Stimulated activated CD8-positive, alpha-beta memory T cell treated with anti-CD3 and anti-CD28 coated beads, Interleukin-7, amount 100 ng/mL, for 48 hours (primary cell): ENCODE results near the gene CD248.
"Not testable (repeated sequence)": the region's sequence is repeated elsewhere in the genome, so short reads cannot be mapped to it uniquely, and the experiment has no call there.

Experiments used
- DNase-seq, 2 donors: peaks; one replicate each; pipeline ENCODE4 v3.0.0-alpha.2; 2020; ENCODE audit warnings: low read depth in 1 of 2; ENCODE audit errors: extremely low read depth in 1 of 2

Gene CD248

DNA sequence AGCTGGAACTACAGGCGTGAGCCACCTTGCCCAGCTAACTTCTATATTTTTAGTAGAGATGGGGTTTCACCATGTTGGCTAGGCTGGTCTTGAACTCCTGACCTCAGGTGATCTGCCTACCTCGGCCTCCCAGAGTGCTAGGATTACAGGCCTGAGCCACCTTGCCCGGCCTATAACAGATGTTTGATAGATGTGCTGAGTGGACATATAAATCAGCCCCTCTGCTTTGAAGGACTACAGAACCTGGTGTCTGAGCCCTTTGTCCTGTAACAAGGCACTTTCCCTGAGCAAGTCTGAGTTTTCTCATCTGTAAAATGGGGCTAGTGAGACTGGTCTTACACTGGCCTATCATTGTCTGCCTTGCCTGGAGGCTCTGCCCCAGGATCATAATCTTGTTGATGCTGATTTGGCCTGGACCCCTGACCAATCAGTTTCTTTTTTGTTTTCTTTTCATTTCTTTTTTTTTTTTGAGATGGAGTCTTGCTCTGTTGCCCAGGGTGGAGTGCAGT lies 12.4 kb upstream of the CD248 start:
- DNase-seq, result no peak

GRCh38 chr11:66328302-66329144 lies 11.7 kb upstream of the CD248 start:
- peak; percentile 64 to 70 for DNase-seq

- no peak for DNase-seq
Observed at GRCh38 chr11:66328031-66328301, 11.1 kb upstream of the CD248 start.

GRCh38 chr11:66327171-66328030 lies 10.6 kb upstream of the CD248 start:
- DNase-seq, result no peak

DNA sequence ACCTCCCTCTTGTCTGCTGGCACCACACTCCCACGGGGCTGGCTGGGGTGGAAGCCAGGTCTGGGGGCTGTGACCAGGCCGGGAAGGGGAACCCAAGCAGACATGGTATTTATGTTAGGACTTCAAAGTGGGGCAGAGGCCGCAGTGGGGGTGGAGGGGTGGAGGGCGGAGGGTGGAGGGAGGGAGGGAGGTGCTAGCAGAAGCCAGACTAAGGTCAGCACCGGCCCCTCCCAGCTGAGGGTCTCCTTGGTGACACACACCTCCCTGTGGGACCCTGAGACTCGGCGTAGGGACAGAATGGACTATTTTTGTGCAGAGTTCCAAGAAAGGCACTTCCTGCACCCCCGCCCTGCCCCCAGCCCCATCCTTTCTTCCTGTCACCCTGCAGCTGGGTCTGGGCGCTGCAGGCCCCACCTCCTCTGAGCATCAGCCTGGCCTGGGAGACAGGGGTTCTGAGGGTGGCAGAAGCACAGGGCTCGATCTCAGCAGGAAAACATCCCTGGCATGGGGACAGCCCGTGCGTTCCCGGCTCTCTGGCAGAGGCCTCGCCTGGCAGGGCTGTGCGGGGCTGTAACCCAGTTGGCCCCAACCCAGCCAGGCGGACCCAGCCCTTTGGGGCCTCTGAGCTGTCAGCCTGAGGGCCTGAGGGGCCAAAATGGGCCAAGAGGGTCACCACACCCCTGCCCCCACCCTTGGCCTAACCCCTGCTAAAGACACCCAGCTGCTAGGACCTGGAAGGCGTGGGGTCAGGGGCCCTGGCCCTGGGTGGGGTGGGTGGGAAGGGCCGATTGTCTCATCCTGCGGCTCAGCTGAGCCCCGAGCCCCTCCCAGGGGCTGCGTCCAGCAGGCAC lies 9.6 kb upstream of the CD248 start:
- DNase-seq, result no peak

DNA sequence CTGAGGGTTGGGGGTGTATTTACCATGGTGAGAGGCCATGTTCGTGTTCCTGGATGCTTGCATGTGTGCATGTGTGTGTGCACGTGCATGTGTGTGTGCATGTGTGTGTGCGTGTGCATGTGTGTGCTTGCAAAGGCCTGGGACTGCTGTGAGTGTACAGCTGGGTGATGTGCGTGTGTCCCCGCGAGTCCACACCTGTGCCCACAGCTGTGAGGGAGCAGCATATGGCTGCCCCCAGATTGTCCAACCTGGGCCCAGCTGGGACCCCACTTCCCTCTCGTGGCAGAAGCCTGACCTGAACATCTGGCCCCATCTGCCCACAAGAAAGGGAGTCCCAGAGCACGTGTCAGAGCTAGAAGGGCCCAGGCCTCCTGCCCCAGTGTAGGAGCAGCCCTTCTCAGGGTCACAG lies 8.4 kb upstream of the CD248 start:
- DNase-seq, result no peak

- no peak for DNase-seq
Observed at GRCh38 chr11:66324664-66325063, 7.8 kb upstream of the CD248 start.

DNA sequence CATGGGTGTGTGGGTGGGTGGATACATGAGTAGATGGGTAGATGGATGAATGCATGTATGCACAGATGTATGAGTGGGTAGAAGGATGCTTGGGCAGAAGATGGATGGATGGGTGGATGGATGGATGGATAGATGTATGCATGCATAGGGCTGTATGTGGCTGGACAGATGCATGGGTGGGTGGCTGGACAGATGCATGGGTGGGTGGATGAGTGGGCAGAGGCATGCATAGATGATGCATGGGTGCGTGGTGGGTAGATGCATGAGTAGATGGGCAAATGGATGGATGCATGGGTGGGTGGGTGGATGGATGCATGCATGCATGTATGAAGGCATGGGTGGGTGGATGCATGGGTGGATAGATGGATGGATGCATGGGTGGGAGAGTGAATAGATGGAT lies 6.8 kb upstream of the CD248 start:
- no peak for DNase-seq

DNA sequence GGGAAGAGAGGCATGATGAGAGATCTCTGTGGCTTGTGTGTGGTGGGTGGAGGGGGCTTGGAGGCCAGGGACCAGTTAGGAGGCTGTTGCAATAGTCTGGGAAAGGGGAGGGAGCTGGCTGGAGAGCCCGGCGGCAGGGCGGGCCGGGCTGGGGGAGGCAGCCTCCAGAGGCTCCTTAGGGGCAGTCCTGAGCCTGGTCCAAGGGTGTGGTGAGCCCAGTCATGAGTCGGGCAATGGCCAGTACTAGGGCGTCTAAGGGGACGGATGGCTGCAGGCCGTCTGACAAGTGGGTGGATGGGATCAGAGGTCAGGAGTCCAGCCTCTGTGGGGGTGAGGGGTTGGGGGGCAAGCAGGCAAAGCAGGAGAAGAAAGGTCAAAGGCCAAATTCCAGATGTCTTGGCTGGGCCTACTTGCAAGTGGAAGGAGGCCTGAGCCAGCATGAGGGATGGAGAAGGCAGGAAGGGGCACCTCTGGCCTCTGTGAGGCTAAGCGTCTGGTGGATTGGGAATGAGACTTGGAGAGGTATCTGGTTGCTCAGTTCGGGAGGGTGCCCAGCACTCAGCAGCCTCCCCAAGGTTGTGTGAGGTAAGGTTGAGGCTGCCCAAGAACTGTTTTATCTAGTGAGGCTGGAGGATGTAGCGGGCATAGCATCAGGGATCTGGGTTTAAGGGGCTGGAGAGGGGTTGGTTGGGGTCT lies 6.0 kb upstream of the CD248 start:
- no peak for DNase-seq

DNA sequence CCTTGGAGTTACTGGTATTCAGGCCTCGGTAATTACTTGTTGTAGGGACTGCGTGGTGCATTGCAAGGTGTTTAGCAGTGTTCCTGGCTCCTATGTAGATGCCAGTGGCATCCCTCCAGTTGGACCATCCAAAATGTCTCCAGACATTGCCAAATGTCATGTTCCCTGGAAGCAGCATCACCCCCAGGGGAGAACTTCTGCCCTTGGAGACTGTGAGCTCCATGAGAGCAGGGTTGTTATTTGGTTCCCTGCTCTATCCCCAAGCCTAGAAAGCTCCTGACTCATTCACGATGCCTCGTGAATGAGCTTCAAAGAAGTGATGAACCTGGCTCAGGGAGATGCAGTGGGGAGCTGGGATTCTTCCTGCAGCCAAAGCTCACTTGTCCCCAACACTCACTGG lies 4.8 kb upstream of the CD248 start:
- no peak for DNase-seq

DNA sequence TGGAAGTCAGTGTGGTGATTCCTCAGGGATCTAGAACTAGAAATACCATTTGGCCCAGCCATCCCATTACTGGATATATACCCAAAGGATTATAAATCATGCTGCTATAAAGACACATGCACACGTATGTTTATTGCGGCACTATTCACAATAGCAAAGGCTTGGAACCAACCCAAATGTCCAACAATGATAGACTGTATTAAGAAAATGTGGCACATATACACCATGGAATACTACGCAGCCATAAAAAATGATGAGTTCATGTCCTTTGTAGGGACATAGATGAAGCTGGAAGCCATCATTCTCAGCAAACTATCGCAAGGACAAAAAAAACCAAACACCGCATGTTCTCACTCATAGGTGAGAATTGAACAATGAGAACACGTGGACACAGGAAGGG lies 3.9 kb upstream of the CD248 start:
- not testable (repeated sequence) for DNase-seq

DNA sequence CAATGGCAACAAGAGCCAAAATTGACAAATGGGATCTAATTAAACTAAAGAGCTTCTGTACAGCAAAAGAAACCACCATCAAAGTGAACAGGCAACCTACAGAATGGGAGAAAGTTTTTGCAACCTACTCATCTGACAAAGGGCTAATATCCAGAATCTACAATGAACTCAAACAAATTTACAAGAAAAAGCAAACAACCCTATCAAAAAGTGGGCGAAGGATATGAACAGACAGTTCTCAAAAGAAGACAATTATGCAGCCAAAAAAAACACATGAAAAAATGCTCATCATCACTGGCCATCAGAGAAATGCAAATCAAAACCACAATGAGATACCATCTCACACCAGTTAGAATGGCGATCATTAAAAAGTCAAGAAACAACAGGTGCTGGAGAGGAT lies 3.4 kb upstream of the CD248 start:
- DNase-seq, result not testable (repeated sequence)

GRCh38 chr11:66318600-66318970 lies 1.7 kb upstream of the CD248 start:
- DNase-seq, result no peak

GRCh38 chr11:66317723-66318599 lies 1.1 kb upstream of the CD248 start:
- peak in 1 of 2 donors; percentile 69 for DNase-seq

- DNase-seq, result no peak
Observed at GRCh38 chr11:66317322-66317722, 478 bp upstream of the CD248 start.

DNA sequence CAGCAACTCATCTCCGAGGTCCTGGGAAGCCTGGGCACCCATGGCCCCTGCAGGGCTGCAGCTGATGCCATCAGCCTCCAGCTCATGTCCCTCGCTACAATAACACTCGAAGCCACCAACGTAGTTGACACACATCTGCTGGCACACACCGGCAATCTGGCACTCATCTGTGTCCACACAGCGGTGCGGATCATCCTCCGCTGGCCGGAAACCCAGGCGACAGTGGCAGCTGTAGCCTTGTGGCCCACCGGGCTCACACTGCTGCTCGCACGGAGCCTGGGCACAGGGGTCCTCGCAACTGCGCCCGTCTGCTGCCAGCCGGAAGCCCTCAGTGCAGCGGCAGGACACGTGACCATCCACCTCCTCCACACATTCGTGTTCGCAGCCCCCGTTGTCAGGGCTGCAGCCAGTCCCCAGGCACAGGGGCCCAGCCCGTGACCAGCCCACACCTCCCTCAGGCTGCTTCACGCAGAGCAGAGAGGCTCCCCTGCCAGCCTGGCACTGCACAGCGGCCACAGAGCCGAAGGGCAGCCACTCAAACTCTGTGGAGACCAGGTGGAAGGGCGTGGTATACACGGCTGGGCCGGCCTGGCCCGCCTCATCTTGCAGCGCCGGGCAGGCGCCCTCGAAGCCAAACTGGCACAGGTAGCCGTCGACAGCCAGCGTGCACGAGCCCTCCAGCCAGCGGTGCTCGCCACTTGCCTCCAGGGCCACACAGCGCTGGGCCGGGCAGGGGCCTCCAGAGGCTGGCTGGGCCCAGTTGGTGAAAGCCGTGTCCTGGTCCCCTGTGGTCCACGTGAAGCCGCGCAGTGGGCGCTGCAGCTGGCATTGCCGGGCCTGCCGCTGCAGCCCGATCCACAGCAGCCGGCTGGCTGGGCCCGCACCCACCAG lies 678 bp downstream of the CD248 start:
- DNase-seq, result no peak

DNA sequence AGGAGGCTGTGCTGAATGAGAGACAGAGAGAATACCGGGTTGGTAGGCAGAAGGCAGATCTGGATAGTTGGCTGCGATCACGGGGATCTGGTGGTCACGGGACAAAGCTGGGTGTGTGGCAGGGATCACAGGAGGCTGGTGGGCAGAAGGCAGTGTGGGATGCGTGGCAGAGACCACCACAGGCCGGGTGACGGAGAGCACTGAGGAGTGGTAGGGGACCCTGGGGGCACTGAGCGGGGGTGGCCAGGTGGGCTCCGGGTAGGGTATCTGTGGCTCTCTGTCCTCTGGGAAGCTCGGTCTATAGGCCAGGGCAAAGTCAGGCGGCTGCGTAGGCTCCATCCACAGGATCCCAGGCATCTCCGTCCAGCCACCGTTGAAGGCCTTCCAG lies 1.4 kb downstream of the CD248 start:
- no peak for DNase-seq

GRCh38 chr11:66314561-66315497 lies 2.0 kb downstream of the CD248 start:
- no peak for DNase-seq
